ENCODE measurements around the gene BCAT1. TPM values are rescaled to one million over a fixed set of nuclear protein-coding genes. Genes with fewer than 3 reads are reported as not detected.
A peak's percentile ranks its signal among the peaks of the same experiment; 100 is the strongest.
"Not testable (repeated sequence)": the region's sequence is repeated elsewhere in the genome, so short reads cannot be mapped to it uniquely, and the experiment has no call there.

The BCAT1 gene
- total RNA-seq, 2 donors from 2014 or later, result 21.3 to 68.8 TPM

- Mint-ChIP-seq H3K4me3 (no peak overlapping the region), H3K27me3 (no peaks in the 10 kb centered on the region), H3K4me1 (no peaks in the 10 kb centered on the region), H3K36me3 (ENCODE audit: low read depth) (no peaks in the 10 kb centered on the region), H3K27ac (no peak overlapping the region), H3K9me3 (no peaks in the 10 kb centered on the region)
- ATAC-seq (replicated peaks), result no peak
Measured at GRCh38 chr12:24884911-24885310, 64.0 kb downstream of the BCAT1 start.

- no peaks in the 10 kb centered on the region for H3K36me3 Mint-ChIP-seq (ENCODE audit: low read depth)
- no peaks in the 10 kb centered on the region for H3K4me1 Mint-ChIP-seq
- no peaks in the 10 kb centered on the region for H3K9me3 Mint-ChIP-seq
- no peak overlapping the region for H3K4me3 Mint-ChIP-seq
- no peaks in the 10 kb centered on the region for H3K27me3 Mint-ChIP-seq
- ATAC-seq (replicated peaks), result no peak
- H3K27ac Mint-ChIP-seq, result no peak overlapping the region
Measured at GRCh38 chr12:24881724-24882371, 67.1 kb downstream of the BCAT1 start.

GRCh38 chr12:24881227-24881626, 67.7 kb downstream of the BCAT1 start:
- Mint-ChIP-seq H3K4me3 (no peak overlapping the region), H3K4me1 (no peaks in the 10 kb centered on the region), H3K9me3 (no peaks in the 10 kb centered on the region), H3K27ac (no peak overlapping the region), H3K27me3 (no peaks in the 10 kb centered on the region), H3K36me3 (ENCODE audit: low read depth) (no peaks in the 10 kb centered on the region)
- ATAC-seq (replicated peaks), result no peak

- Mint-ChIP-seq H3K27me3 (no peaks in the 10 kb centered on the region), H3K4me3 (no peak overlapping the region), H3K9me3 (no peaks in the 10 kb centered on the region), H3K4me1 (no peaks in the 10 kb centered on the region), H3K36me3 (ENCODE audit: low read depth) (no peaks in the 10 kb centered on the region), H3K27ac (no peak overlapping the region)
- ATAC-seq (replicated peaks), result no peak
Measured at GRCh38 chr12:24880732-24881131, 68.2 kb downstream of the BCAT1 start.

- H3K4me1 Mint-ChIP-seq, result no peaks in the 10 kb centered on the region
- H3K27me3 Mint-ChIP-seq, result no peaks in the 10 kb centered on the region
- no peak for ATAC-seq (replicated peaks)
- H3K4me3 Mint-ChIP-seq, result no peak overlapping the region
- H3K27ac Mint-ChIP-seq, result no peak overlapping the region
- no peaks in the 10 kb centered on the region for H3K9me3 Mint-ChIP-seq
- H3K36me3 Mint-ChIP-seq (ENCODE audit: low read depth), result no peaks in the 10 kb centered on the region
Measured at GRCh38 chr12:24879644-24880043, 69.3 kb downstream of the BCAT1 start.

- Mint-ChIP-seq H3K27ac (no peak overlapping the region), H3K4me3 (no peak overlapping the region), H3K36me3 (ENCODE audit: low read depth) (no peaks in the 10 kb centered on the region), H3K27me3 (no peaks in the 10 kb centered on the region), H3K4me1 (no peaks in the 10 kb centered on the region), H3K9me3 (no peaks in the 10 kb centered on the region)
- no peak for ATAC-seq (replicated peaks)
Measured at GRCh38 chr12:24875014-24875413, 73.9 kb downstream of the BCAT1 start.

GRCh38 chr12:24872211-24872610, 76.7 kb downstream of the BCAT1 start:
- no peak overlapping the region for H3K4me3 Mint-ChIP-seq

GRCh38 chr12:24866139-24866538, 82.8 kb downstream of the BCAT1 start:
- not testable (repeated sequence) for H3K4me1 Mint-ChIP-seq; H3K27ac Mint-ChIP-seq; ATAC-seq (replicated peaks); H3K27me3 Mint-ChIP-seq; H3K4me3 Mint-ChIP-seq; H3K36me3 Mint-ChIP-seq (ENCODE audit: low read depth); H3K9me3 Mint-ChIP-seq

More at GRCh38 chr12:24872211-24872610, 76.7 kb downstream of the BCAT1 start:
- H3K27me3 Mint-ChIP-seq, result no peaks in the 10 kb centered on the region
- H3K4me1 Mint-ChIP-seq, result no peaks in the 10 kb centered on the region
- H3K27ac Mint-ChIP-seq, result no peak overlapping the region
- H3K36me3 Mint-ChIP-seq (ENCODE audit: low read depth), result no peaks in the 10 kb centered on the region
- no peak for ATAC-seq (replicated peaks)
- H3K9me3 Mint-ChIP-seq, result no peaks in the 10 kb centered on the region

- H3K27me3 Mint-ChIP-seq, result no peaks in the 10 kb centered on the region
- no peak overlapping the region for H3K4me3 Mint-ChIP-seq
- H3K36me3 Mint-ChIP-seq (ENCODE audit: low read depth), result no peaks in the 10 kb centered on the region
- H3K9me3 Mint-ChIP-seq, result peaks cover 3% of the 10 kb centered on the region
- ATAC-seq (replicated peaks), result no peak
- no peak overlapping the region for H3K27ac Mint-ChIP-seq
- H3K4me1 Mint-ChIP-seq, result peaks cover 8% of the 10 kb centered on the region
Measured at GRCh38 chr12:24864796-24865125, 84.1 kb downstream of the BCAT1 start.

GRCh38 chr12:24861766-24862540, 86.9 kb downstream of the BCAT1 start:
- peak overlapping the region; percentile 84 for H3K27ac Mint-ChIP-seq
- peaks cover 12% of the 10 kb centered on the region for H3K4me1 Mint-ChIP-seq
- no peaks in the 10 kb centered on the region for H3K36me3 Mint-ChIP-seq (ENCODE audit: low read depth)
- no peaks in the 10 kb centered on the region for H3K27me3 Mint-ChIP-seq
- ATAC-seq (replicated peaks), result peak; percentile 42
- H3K4me3 Mint-ChIP-seq, result no peak overlapping the region
- peaks cover 3% of the 10 kb centered on the region for H3K9me3 Mint-ChIP-seq

- no peak for ATAC-seq (replicated peaks)
- Mint-ChIP-seq H3K27me3 (no peaks in the 10 kb centered on the region), H3K9me3 (peaks cover 3% of the 10 kb centered on the region), H3K27ac (no peak overlapping the region), H3K4me3 (no peak overlapping the region), H3K4me1 (peaks cover 12% of the 10 kb centered on the region), H3K36me3 (ENCODE audit: low read depth) (no peaks in the 10 kb centered on the region)
Measured at GRCh38 chr12:24860546-24860945, 88.4 kb downstream of the BCAT1 start.

- Mint-ChIP-seq H3K27ac (no peak overlapping the region), H3K9me3 (peaks cover 2% of the 10 kb centered on the region), H3K4me1 (peaks cover 9% of the 10 kb centered on the region), H3K27me3 (no peaks in the 10 kb centered on the region), H3K4me3 (no peak overlapping the region), H3K36me3 (ENCODE audit: low read depth) (no peaks in the 10 kb centered on the region)
- ATAC-seq (replicated peaks), result no peak
Measured at GRCh38 chr12:24856541-24856940, 92.4 kb downstream of the BCAT1 start.

GRCh38 chr12:24854908-24855307, 94.0 kb downstream of the BCAT1 start:
- Mint-ChIP-seq H3K27ac (no peak overlapping the region), H3K4me3 (no peak overlapping the region), H3K9me3 (no peaks in the 10 kb centered on the region), H3K27me3 (peaks cover 2% of the 10 kb centered on the region), H3K36me3 (ENCODE audit: low read depth) (no peaks in the 10 kb centered on the region), H3K4me1 (peaks cover 9% of the 10 kb centered on the region)
- ATAC-seq (replicated peaks), result no peak

GRCh38 chr12:24854017-24854416, 94.9 kb downstream of the BCAT1 start:
- no peaks in the 10 kb centered on the region for H3K36me3 Mint-ChIP-seq (ENCODE audit: low read depth)
- H3K9me3 Mint-ChIP-seq, result no peaks in the 10 kb centered on the region
- no peak for ATAC-seq (replicated peaks)
- peaks cover 3% of the 10 kb centered on the region for H3K27me3 Mint-ChIP-seq
- peaks cover 9% of the 10 kb centered on the region for H3K4me1 Mint-ChIP-seq
- H3K4me3 Mint-ChIP-seq, result no peak overlapping the region
- H3K27ac Mint-ChIP-seq, result peak overlapping the region; percentile 19

GRCh38 chr12:24853588-24853987, 95.3 kb downstream of the BCAT1 start:
- peak; percentile 59 for ATAC-seq (replicated peaks)
- no peak overlapping the region for H3K4me3 Mint-ChIP-seq
- H3K27ac Mint-ChIP-seq, result peak overlapping the region; percentile 19
- H3K27me3 Mint-ChIP-seq, result peaks cover 3% of the 10 kb centered on the region
- peaks cover 9% of the 10 kb centered on the region for H3K4me1 Mint-ChIP-seq
- no peaks in the 10 kb centered on the region for H3K36me3 Mint-ChIP-seq (ENCODE audit: low read depth)
- no peaks in the 10 kb centered on the region for H3K9me3 Mint-ChIP-seq
